Type B pancreatic cell (in vitro differentiated cells): ENCODE data around the gene LIMA1. TPM values are rescaled to one million over a fixed set of nuclear protein-coding genes. Genes with fewer than 3 reads are reported as not detected.

ENCODE experiments used
- DNase-seq: peaks from one replicate; pipeline ENCODE4 v3.0.0; 2021; ENCODE audit warnings: mixed read lengths; ENCODE audit not compliant: unreplicated experiment; ENCODE audit errors: extremely low spot score
- H3K27ac Mint-ChIP-seq: 2 replicates; pipeline ENCODE4 v1.8.0; 2021; ENCODE audit warnings: mild to moderate bottlenecking, mixed read lengths
- H3K27me3 Mint-ChIP-seq: 2 replicates; pipeline ENCODE4 v1.8.0; 2021; ENCODE audit warnings: mixed read lengths
- H3K36me3 Mint-ChIP-seq: 2 replicates; pipeline ENCODE4 v1.8.0; 2021; ENCODE audit warnings: mixed read lengths
- H3K4me1 Mint-ChIP-seq: one replicate; pipeline ENCODE4 v1.8.0; 2021; ENCODE audit warnings: mixed read lengths; ENCODE audit not compliant: unreplicated experiment
- H3K4me3 Mint-ChIP-seq: 2 replicates; pipeline ENCODE4 v1.8.0; 2021; ENCODE audit warnings: mild to moderate bottlenecking, mixed read lengths
- H3K9me3 Mint-ChIP-seq: 2 replicates; pipeline ENCODE4 v1.8.0; 2021; ENCODE audit warnings: mixed read lengths
- total RNA-seq: library from RNA; stranded (reverse); gene quantifications from 2 replicates; pipeline ENCODE4 v1.2.1, GENCODE V29; 2021; ENCODE audit warnings: low replicate concordance
- TF ChIP-seq, protein P1 (sequence below): fragments of 200-600 bp; sonication (generic); conservative IDR thresholded peaks from 2 replicates; pipeline ENCODE4 v1.5.0; 2021; ENCODE audit warnings: antibody characterized with exemption, mild to moderate bottlenecking

LIMA1 gene
- total RNA-seq, 1 donor from 2014 or later: 54.4 TPM

DNA sequence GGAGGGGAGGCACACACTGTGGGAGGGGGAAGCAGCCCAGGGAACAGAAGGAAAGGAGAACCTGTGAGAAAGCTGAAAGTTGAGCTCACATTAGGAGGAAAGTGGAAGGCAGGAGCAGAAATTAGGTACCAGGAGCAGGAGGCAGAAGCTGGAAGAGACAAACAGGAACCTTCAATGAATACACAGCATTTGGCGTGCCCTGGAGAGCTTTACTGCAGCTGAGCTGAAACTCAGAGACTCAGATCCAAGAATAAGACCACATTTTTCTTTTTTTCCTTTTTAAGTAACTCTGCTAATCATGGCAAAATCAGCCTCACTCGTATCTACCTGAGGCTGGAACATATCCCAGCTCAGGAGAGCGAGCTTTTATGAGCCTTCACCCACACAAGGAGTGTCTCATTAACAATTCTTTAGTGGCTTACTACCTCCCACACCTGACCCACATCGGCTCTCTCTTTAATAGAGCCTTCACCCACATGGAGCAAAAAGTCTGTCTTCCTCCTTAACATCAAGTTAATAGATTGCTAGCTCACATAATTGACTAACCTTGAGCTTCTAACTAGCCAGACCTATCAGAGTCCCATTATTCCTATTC lies 97.9 kb downstream of the LIMA1 start:
- TF ChIP-seq, protein P1, sequence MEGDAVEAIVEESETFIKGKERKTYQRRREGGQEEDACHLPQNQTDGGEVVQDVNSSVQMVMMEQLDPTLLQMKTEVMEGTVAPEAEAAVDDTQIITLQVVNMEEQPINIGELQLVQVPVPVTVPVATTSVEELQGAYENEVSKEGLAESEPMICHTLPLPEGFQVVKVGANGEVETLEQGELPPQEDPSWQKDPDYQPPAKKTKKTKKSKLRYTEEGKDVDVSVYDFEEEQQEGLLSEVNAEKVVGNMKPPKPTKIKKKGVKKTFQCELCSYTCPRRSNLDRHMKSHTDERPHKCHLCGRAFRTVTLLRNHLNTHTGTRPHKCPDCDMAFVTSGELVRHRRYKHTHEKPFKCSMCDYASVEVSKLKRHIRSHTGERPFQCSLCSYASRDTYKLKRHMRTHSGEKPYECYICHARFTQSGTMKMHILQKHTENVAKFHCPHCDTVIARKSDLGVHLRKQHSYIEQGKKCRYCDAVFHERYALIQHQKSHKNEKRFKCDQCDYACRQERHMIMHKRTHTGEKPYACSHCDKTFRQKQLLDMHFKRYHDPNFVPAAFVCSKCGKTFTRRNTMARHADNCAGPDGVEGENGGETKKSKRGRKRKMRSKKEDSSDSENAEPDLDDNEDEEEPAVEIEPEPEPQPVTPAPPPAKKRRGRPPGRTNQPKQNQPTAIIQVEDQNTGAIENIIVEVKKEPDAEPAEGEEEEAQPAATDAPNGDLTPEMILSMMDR: no peak
- no peaks in the 10 kb centered on the region for H3K27me3 Mint-ChIP-seq
- peak overlapping the region; percentile 60 for H3K27ac Mint-ChIP-seq
- H3K4me3 Mint-ChIP-seq: no peak overlapping the region
- peaks cover 6% of the 10 kb centered on the region for H3K36me3 Mint-ChIP-seq
- DNase-seq: no peak
- H3K9me3 Mint-ChIP-seq: no peaks in the 10 kb centered on the region
- H3K4me1 Mint-ChIP-seq: peaks cover 15% of the 10 kb centered on the region

DNA sequence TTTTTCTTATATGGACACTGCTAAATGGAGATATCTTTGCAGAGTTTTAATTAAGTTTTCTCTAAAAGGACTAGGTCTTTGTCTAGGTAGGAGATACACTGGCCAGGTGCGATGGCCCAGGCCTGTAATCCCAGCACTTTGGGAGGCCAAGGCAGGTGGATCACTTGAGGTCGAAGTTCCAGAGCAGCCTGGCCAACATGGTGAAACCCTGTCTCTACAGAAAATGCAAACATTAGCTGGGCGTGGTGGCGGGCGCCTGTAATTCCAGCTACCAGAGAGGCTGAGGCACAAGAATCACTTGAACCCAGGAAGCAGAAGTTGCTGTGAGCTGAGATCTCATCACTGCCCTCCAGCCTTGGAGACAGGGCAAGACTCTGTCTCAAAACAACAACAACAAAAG lies 99.1 kb downstream of the LIMA1 start:
- H3K4me1 Mint-ChIP-seq: peaks cover 13% of the 10 kb centered on the region

DNA sequence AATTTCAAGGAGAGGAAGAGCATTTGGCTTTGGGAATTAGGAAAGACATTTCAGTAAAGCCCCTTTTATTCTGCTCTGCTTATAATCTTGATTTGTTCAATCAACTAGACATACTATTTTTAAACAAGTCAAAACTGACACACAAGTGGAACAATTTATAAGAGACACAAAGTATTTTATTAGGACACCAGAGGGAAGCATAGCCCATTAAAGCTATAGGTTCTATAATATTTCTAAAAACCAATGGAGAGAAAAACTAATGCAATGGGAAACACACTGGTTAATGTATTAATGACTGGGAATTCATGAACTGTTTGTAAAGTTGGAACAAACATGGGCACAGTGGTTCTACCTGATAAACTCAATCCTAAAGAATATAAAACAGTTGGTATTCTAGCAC lies 100.9 kb downstream of the LIMA1 start:
- Mint-ChIP-seq H3K4me3 (no peak overlapping the region), H3K27ac (no peak overlapping the region), H3K4me1 (peaks cover 5% of the 10 kb centered on the region), H3K9me3 (no peaks in the 10 kb centered on the region), H3K27me3 (no peaks in the 10 kb centered on the region), H3K36me3 (peaks cover 14% of the 10 kb centered on the region)
- DNase-seq: no peak
- TF ChIP-seq, protein P1: peak; percentile 18

More for the DNA sequence above, 99.1 kb downstream of the LIMA1 start:
- Mint-ChIP-seq H3K27ac (no peak overlapping the region), H3K4me3 (no peak overlapping the region), H3K9me3 (no peaks in the 10 kb centered on the region), H3K27me3 (no peaks in the 10 kb centered on the region), H3K36me3 (peaks cover 6% of the 10 kb centered on the region)
- TF ChIP-seq, protein P1: no peak
- no peak for DNase-seq

DNA sequence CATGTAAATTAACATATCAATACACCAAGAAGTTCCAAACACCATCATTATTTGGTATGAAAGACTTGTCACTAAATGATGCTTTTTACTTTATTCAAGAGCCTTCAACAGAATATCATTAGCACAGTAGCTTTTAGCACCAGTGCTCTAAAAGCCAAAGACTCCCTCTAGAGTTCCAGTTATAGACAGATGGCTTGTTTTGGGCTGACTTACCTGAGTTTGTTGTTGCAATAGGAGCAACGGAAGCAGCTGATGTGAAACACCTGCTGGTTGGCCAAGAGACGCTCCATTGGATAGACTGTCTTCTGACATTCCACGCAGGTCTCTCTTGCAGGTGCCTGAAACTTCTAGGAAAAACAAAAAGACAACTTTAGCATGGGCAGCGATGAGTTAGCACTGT lies 101.6 kb downstream of the LIMA1 start:
- H3K27ac Mint-ChIP-seq: no peak overlapping the region
- peaks cover 14% of the 10 kb centered on the region for H3K36me3 Mint-ChIP-seq
- TF ChIP-seq, protein P1: no peak
- no peaks in the 10 kb centered on the region for H3K9me3 Mint-ChIP-seq
- no peak for DNase-seq
- H3K27me3 Mint-ChIP-seq: no peaks in the 10 kb centered on the region
- no peak overlapping the region for H3K4me3 Mint-ChIP-seq
- H3K4me1 Mint-ChIP-seq: no peaks in the 10 kb centered on the region

DNA sequence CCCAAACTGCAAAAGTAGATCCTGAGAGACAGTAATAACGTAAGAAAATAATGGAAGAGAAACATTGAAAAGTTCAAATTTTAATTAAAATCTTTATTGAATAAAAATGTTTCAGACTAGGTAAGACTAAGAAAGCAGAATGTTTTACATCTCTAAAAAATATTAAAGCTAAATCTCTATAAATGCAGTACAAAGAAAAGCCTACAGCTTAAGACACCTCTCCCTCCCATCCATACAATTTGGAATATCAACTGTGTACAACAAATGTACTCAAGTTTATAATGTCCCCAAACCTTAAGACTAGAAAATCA lies 107.6 kb downstream of the LIMA1 start:
- H3K36me3 Mint-ChIP-seq: peaks cover 13% of the 10 kb centered on the region
- no peak overlapping the region for H3K27ac Mint-ChIP-seq
- H3K27me3 Mint-ChIP-seq: no peaks in the 10 kb centered on the region
- no peaks in the 10 kb centered on the region for H3K4me1 Mint-ChIP-seq
- TF ChIP-seq, protein P1: no peak
- H3K9me3 Mint-ChIP-seq: no peaks in the 10 kb centered on the region
- DNase-seq: no peak
- H3K4me3 Mint-ChIP-seq: no peak overlapping the region
